Endothelial cell of hepatic sinusoid (primary cell): ENCODE data around the gene SLX4IP.
"Not testable (repeated sequence)": the region's sequence is repeated elsewhere in the genome, so short reads cannot be mapped to it uniquely, and the experiment has no call there.

Experiments
- in situ Hi-C: cut with HindIII; loops from 2 replicates; pipeline ENCODE4 v1.10.0; 2017; ENCODE audit warnings: low sequenced_read_pairs

SLX4IP gene

GRCh38 chr20:10591946-10592521 is 156.9 kb downstream of the SLX4IP start:
- in situ Hi-C loops = loop anchor here (5.0 kb wide), 1 partner anchor 65 kb away; no protein-coding TSS in a partner anchor

- in situ Hi-C loops = loop anchor here (5.0 kb wide), 1 partner anchor 63 kb away; no protein-coding TSS in a partner anchor
Observed at GRCh38 chr20:10594296-10594868, 159.3 kb downstream of the SLX4IP start.

DNA sequence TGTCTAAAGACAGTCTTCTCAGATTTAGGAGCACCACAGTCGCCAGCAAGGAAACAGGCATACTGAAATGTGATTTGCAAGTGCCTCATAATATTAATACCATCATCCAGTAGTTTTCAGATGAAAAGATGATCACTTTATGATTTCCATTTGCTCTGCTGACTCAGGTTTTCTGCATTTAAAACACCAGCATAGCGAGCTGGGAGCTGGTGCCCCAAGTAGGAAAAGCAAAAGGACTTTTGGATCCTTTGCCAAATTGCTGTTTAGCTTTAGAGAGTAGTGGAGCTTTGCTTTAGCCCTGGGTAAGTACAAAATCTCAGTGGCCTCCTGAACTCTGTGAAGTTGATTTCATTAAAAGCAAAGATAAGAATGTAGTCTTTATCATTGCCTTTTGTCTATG is 160.2 kb downstream of the SLX4IP start:
- in situ Hi-C loops = no loop called here

- in situ Hi-C loops = no loop called here
Observed at GRCh38 chr20:10595985-10596384, 160.9 kb downstream of the SLX4IP start.

DNA sequence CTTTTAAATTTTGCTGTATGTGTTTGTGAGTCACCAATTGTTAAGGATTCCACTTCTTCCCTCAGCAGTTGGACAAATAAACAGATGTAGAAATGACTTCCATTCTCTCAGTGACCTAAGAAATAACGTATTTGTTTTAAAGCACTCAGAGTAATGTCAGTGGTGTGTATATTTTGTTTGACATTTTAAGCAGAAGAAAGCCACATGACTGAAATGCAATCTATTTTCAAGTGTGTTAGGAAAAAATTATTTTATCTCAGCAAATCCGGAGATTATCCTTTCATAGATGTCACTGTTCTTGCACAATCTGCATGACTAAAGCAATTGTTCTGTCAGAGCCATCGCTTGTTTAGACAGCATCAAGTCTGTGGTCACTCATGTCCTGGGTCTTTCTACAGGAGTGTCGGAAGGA is 161.6 kb downstream of the SLX4IP start:
- in situ Hi-C loops = no loop called here

GRCh38 chr20:10597637-10598036 is 162.5 kb downstream of the SLX4IP start:
- in situ Hi-C loops = no loop called here

- in situ Hi-C loops = no loop called here
Observed at GRCh38 chr20:10602221-10602871, 167.2 kb downstream of the SLX4IP start.

- in situ Hi-C loops = no loop called here
Observed at GRCh38 chr20:10603378-10603777, 168.3 kb downstream of the SLX4IP start.

DNA sequence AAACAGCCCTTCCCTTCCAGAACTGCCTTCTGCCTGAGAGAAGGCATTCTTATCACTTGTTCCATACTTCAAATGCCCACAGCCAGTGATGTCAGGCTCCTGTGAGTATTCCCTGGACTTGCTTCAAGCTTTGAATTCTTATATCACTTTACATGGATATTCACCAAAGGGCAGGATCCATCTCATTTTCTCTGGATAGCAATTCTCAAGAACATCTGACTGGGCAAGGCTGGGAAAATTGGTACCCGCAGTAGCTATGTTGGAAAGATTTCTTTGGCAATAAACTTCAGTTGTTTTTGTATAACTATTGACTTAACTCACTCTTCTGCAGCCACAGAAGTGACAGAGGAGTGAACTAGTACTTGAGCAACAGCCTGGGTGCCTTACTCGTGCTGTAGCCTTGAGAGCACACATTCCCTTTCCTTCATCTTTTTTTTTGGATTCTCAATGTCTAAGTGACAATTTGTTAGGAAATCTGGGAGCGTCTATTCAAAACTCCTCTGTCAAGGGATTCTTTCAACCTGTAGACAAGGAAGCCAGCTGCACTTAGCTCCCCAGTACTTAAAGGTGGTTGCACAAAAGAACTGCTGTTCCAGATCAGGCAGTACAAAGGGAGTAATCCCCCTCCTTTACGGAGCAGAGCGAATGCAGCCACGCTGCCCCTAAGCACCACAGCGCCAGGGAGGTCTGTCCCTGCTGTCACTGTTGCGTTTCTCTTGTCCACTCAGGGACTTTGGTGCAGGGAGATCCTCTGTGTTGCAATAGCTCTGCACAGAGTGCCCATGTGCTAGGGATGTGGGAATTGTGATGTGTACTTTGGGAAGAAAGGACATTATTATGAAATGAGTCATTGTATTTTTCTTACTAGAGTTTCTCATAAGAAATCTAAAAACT is 169.1 kb downstream of the SLX4IP start:
- in situ Hi-C loops = no loop called here

DNA sequence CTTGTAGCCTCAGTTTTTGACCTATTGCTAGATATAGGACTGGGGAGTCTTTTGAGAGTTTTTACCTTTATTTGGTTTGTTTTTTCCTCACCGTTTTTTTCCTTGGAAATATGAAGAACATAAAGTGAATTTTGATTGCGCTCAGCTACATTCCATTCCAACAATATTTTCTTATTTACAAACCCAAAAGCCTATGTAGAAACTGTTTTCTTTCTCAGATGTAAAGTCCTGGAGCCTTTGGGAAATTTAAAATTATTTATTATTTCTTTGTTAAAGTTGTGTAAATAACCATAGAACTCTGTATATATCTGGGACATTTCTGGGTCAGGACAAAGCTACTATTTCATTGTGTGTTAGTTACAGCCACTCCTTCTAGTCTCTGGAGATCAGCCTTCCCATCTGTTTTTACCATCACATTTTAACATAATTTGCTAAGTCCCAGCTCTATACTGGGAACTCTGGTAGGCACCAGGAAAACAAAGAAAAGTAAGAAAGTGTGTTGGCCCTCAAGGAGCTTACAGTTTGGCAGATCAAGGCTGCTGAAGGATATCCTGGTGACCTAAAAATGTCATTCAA is 169.8 kb downstream of the SLX4IP start:
- in situ Hi-C loops = no loop called here

GRCh38 chr20:10605547-10606195 is 170.6 kb downstream of the SLX4IP start:
- in situ Hi-C loops = no loop called here

DNA sequence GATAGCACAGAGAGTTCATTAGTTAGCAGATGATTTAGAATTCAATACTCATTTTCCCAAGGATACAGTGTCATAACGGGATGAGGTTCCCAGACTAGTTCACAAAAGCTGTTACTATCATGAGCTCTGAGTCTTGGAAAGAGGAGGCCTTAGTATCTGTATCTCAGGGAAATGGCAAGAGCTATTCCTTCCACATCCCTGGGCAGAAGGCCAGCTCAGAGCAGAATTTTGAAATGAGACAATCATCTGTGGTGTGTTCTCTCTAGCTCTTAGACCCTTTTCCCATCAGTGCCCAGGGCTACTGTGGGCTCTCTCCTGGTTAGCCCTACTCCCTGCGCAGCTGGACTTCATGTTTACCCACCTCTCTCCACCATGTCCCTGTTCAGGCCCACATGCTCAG is 174.2 kb downstream of the SLX4IP start:
- in situ Hi-C loops = no loop called here

- in situ Hi-C loops = no loop called here
Observed at GRCh38 chr20:10609770-10610169, 174.7 kb downstream of the SLX4IP start.

DNA sequence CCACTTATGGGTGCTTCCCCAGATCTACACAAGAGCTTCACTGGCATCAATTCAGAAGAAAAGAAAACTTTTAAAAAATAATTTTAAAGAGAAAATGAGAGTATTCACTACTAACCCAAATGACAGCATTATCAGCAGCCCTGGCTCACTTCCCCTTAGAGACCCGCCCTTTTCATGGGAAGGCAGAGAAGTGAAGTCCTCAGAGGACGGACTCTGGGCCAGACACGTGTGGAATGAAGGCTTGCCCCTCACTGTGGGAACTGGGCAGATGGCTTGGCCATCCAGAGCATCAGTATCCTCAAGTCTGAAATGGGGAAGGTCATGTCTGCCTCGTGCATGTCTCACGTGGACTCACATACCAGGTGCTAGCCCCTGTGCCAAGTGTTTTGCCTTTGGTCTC is 175.1 kb downstream of the SLX4IP start:
- in situ Hi-C loops = no loop called here

GRCh38 chr20:10611357-10611756 is 176.3 kb downstream of the SLX4IP start:
- in situ Hi-C loops = no loop called here

GRCh38 chr20:10613426-10613825 is 178.3 kb downstream of the SLX4IP start:
- in situ Hi-C loops = not testable (repeated sequence)

GRCh38 chr20:10613911-10614310 is 178.8 kb downstream of the SLX4IP start:
- in situ Hi-C loops = no loop called here

DNA sequence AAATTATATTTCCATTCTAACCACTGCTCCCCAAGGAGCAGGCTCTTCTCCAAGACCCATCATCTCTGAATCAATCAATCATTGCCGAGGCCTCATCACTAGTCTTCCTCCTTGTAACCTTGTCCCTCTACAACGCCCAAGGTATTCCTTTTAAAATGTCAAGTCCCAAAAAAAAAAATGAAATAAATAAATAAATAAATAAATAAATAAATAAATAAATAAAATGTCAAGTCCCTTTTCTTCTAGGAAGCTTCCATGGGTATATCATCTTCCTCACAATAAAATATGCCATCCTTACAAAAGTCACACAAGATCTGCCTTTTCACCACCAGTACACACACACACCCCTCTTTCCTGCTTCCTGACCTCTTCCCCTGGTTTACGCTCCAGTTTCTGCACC is 181.1 kb downstream of the SLX4IP start:
- in situ Hi-C loops = no loop called here

DNA sequence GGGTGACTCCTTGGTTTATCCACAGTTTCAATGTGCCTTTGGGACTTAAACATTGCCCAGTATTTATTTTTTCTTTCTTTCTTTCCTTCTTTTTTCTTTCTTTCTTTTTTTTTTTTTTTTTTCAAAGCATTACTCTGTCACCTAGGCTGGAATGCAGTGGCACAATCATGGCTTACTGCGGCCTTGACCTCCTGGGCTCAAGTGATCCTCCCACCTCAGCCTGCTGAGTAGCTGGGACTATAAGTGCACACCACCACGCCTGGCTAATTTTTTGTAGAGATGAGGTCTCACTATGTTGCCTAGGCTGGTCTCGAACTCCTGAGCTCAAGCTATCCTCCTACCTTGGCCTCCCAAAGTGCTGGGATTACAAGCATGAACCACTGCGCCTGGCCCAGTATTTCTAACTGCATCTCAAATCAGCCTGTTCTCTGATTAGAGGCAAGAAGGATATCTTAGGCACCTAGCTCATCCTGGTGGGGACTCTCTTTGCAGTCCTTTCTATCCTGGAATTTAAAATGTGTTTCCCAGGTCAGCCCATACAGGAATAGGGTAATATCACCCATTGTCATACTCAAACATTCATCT is 182.5 kb downstream of the SLX4IP start:
- in situ Hi-C loops = not testable (repeated sequence)

DNA sequence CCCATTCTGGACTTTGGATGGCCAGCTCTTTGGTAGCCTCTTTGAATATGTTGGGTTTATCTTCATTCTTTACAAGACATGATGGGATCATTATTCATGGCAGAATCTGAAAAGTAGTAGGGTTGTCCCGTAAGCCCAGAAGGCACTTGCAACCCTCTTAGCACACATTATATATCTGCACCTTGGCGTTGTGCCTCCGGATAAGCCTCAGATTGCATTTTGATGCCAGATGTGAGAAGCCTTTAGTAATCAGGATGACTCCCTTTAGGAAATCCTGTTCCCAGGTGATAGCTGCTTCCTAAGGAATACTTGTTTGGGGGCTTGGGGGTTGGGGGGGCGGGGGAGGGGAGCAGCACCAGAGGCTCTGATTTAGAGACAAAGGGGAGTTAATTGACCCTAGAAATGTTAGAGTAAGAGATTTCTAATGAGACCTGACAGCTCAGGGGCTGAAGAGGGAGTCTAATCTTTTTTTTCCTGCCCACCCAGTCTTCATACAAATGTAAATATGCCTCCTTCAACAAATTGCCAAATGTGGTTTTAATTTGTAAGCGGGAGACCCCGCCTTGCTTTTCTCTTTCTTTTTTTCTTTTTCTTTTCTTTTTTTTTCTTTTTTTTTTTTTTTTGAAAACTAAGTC is 183.6 kb downstream of the SLX4IP start:
- in situ Hi-C loops = no loop called here
